ENCODE data around the gene KCNJ16.

DNA sequence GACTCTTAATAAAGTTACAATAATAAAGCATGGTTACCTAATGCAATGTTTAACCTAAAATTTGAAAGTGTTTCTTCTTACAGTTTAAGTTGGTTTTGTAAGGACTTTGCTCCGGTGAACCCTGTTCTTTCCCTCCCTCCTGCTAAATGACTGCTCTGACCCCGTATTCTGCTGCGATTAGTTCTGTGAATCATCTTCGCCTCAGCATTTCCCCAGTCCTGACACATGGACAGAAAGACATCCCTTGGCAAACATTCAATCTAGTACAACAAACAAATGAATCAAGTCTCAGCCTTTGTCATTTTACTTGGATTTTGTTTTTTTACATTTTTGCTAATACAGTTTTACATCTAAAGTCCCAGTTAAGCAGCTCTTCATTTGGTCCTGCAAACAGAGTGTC lies 109.7 kb downstream of the KCNJ16 start:
- TF ChIP-seq, protein P1, sequence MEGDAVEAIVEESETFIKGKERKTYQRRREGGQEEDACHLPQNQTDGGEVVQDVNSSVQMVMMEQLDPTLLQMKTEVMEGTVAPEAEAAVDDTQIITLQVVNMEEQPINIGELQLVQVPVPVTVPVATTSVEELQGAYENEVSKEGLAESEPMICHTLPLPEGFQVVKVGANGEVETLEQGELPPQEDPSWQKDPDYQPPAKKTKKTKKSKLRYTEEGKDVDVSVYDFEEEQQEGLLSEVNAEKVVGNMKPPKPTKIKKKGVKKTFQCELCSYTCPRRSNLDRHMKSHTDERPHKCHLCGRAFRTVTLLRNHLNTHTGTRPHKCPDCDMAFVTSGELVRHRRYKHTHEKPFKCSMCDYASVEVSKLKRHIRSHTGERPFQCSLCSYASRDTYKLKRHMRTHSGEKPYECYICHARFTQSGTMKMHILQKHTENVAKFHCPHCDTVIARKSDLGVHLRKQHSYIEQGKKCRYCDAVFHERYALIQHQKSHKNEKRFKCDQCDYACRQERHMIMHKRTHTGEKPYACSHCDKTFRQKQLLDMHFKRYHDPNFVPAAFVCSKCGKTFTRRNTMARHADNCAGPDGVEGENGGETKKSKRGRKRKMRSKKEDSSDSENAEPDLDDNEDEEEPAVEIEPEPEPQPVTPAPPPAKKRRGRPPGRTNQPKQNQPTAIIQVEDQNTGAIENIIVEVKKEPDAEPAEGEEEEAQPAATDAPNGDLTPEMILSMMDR (conservative IDR thresholded peaks at IDR 0.05; ENCODE audit: low read depth, low read length) = no peak
- no peak for TF ChIP-seq EZH2 (IDR thresholded peaks at IDR 0.05; ENCODE audit: borderline replicate concordance, low read depth, low read length, poor library complexity, severe bottlenecking)

Measured in A673 (cell line).